Measurements from ENCODE around the gene KCNAB2. TPM values are rescaled to one million over a fixed set of nuclear protein-coding genes. Genes with fewer than 3 reads are reported as not detected.

KCNAB2 gene
- total RNA-seq, 1 donor from 2014 or later: 18.5 TPM

DNA sequence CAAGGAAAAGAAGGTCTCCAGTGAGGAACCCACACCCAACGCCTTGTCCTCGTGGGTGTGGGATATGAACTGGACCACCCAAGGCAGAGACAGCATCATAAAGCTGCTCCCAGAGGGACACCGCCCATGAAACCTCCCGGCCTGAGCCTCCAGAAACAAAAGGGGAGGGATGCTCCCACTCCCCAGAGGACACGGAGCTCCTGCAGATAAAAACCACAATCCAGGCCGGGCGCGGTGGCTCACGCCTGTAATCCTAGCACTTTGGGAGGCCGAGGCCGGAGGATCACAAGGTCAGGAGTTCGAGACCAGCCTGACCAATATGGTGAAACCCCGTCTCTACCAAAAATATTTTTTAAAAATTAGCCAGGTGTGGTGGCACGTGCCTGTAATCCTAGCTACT, 68.1 kb downstream of the KCNAB2 start:
- peak; percentile 12 for DNase-seq
- intact Hi-C loops (cut with micrococcal nuclease): no loop called here
- no peak for ATAC-seq

DNA sequence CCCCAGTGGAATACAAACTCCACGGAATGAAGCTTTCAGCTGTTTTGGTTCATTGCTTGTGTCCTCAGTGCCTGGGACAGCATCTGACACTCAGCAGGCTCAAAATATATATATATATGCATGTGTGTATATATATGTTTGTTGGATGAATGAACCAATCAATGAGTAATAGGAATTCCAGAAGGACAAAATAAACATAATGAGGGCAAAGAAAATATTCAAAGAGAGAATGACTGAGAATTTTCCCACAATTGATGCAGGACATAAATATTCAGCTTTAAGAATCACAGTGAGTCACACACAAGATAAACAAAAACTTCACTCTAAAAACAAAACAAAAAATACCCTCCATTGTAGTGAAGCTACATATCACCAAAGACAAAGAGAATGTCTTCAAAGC, 70.4 kb downstream of the KCNAB2 start:
- DNase-seq (no peak), ATAC-seq (no peak)
- intact Hi-C loops (cut with micrococcal nuclease): no loop called here

DNA sequence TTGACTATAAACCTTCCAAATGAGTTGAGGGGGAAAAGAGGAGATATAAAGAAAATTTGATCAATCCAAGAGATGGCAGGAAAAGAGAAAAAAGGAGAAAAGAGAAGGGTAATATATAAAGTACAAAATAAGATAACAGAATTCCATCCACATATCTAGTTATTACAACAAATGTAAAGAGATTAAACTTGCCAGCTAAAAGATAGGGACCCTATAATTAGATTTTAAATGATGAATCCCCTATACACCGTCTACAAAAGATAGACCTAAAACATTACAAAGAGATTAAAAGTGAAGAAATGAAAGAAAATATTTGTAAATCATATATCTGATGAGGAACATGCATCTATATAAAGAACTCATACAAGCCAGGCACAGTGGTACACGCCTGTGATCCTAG, 71.4 kb downstream of the KCNAB2 start:
- ATAC-seq: no peak
- intact Hi-C loops (cut with micrococcal nuclease): no loop called here

DNA sequence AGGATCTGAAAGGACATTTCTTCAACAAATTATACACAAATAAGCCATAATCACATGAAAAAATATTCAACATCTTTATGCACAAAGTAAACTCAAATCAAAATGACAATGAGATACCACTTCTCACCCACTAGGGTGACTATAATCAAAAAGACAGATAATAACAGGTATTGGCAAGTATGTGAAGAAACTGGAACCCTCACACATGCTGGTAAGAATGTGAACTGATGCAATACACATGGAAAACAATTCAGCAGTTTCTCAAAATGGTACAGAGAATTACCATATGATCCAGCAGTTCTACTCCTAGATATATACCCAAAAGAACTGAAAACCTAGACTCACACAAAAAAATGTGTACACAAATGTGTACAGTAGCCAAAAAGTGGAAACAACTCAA, 71.9 kb downstream of the KCNAB2 start:
- ATAC-seq (no peak), DNase-seq (no peak)
- intact Hi-C loops (cut with micrococcal nuclease): no loop called here

More for the DNA sequence above, 71.4 kb downstream of the KCNAB2 start:
- DNase-seq: no peak

DNA sequence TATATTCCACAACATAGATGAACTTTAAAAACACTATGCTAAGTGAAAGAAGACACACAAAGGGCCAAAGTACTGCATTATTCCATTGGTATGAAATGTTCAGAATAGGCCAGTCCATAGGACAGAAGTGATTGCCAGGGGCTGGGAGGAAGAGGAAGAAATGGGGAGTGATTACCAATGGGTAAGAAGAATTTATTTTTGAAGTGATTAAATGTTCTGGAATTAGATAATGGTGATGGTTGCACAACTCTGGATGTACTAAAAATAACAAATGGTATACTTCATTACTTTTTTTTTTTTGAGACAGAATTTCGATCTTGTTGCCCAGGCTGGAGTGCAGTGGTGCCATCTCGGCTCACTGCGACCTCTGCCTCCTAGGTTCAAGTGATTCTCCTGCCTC, 72.7 kb downstream of the KCNAB2 start:
- ATAC-seq (no peak), DNase-seq (no peak)
- intact Hi-C loops (cut with micrococcal nuclease): no loop called here

DNA sequence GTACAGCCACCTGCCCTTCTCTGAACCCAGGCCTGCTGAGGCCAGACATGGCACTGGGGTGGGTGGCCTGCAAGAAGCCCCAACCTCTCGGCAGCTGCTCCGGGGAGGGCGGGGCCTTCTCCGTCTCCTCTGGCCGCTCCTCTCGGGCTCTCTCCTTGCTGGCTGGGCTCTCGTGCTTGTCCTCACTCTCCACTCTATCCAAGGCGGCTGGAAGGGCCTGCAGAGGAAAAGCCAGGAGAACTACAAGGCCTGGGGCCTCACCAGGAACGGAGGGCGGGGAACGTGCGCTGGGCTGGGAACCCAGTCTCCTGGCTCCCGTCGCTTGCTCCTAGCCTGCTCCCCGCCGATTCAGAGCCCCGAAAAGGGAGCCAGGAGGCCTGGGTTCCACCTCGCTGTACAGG, 75.3 kb downstream of the KCNAB2 start:
- no peak for DNase-seq
- intact Hi-C loops (cut with micrococcal nuclease): no loop called here
- no peak for ATAC-seq

DNA sequence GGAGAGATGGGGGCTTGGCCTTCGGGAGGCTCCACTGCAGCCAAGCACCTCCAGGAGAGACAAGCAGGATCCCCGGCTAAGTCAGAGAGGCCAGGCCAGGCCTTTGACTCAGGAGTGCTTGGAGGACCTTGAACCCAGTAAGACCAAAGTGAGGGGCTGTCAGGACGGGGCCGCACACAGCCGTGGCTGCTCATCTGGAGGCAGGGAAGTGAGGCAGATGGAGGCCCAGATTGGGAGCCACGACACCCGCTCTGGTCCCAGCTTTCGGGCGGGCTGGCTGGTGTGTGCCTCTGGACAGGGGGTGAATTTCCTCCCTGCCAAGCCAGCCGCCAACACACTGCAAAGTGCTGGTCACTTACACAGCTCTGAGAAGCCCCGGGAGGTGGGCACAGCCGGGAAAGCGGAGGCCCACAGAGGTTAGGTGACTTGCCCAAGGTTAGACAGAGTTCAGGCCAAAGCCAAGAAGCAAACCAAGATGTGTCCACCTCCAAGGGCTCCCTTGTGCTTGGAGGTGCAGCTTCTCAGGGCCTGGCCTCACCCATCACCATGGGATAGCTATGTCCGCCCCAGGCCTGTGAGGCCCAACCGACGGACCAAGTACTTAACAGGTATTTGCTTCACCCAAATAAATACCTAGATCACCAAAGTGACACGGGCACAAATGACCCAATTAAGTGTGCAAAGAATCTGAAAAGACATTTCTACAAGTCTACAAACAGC, 76.1 kb downstream of the KCNAB2 start:
- ATAC-seq (no peak), DNase-seq (no peak)
- intact Hi-C loops (cut with micrococcal nuclease): no loop called here

DNA sequence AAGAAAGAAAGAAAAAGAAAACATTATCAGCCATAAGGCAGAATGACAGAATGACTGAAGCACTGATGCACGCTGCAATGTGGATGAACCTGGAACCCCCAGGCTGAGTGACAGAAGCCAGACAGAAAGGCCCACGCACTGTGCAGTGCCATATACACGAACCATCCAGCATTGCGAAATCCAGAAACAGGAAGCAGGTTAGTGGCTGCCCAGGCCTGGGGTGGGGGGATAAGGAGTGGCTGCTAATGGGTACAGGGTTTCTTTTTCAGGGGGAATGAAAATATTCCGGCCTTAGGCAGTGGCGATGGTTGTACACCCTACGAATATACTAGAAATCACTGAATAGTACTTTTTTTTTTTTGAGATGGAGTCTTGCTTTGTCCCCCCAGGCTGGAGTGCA, 77.4 kb downstream of the KCNAB2 start:
- intact Hi-C loops (cut with micrococcal nuclease): no loop called here
- DNase-seq (no peak), ATAC-seq (no peak)

DNA sequence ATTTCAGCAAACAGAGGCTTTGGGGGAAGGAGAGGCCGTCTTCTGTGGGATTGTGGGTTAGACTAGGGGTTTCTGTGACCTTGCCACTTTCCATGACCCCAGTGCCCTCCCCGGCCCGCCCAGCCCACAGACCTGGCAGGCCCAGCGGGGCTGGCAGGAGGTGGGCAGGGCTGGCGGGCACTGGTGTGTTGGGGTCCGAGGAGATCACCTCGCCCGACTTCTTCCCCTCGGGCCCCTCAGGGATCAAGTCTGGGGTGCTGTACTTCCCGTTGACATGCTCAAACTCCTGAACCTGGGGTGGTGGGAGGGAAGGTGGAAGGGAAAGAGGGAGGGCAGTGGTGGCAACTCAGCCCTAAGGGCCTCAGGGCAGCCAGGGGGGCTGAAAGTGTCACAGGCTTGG, 78.1 kb downstream of the KCNAB2 start:
- intact Hi-C loops (cut with micrococcal nuclease): no loop called here
- no peak for ATAC-seq

DNA sequence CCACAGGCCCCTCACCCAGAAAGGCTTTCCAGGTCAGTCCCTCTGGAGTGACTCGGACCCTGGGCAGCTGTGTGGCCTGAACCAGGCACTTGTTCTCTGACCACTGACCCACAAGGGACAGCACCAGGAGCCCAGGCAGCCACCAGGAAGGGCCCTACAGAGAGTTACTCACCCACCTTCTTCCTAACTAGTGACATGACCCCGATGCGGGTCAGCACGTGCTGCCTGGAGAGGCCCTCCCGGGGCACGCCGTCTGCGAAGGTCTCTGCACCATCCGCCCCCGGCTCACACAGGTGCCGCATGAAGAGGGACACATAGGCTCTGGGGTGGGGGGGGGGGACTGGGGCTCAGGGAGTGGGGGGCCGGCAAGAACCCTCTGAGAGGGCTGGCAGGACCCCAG, 78.7 kb downstream of the KCNAB2 start:
- DNase-seq: no peak
- no peak for ATAC-seq
- intact Hi-C loops (cut with micrococcal nuclease): no loop called here

More for the DNA sequence above, 78.1 kb downstream of the KCNAB2 start:
- DNase-seq: no peak

DNA sequence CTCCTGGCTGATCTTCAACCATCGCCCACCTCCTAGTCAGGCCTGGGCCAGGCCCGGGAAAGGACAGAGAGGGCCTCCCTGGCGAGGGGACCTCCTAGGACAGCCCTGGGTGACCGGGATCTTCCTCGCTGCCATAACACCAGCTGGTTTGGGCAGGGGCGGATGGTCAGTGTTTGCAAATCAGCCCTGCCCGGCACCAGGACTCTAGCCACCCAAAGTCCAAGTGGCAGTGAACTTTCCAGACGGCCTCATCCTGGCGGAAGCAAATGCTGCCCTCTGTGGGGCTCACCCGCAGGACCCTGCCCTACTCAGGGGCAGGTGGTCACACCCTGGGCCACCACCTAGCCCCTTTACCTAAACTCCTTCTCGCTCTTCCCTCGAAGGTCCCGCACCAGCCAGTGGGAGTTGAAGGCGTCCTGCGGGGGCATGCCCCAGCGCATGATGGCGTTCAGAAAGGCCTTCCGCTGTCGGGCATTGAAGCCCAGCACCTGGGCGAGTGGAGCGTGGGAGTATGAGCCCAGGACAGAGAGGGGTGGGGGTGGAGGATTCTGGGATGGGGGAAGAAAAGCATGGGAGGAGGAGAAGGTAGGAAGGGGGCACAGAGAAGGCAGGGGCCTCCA, 79.2 kb downstream of the KCNAB2 start:
- DNase-seq: no peak
- intact Hi-C loops (cut with micrococcal nuclease): no loop called here
- ATAC-seq: no peak

DNA sequence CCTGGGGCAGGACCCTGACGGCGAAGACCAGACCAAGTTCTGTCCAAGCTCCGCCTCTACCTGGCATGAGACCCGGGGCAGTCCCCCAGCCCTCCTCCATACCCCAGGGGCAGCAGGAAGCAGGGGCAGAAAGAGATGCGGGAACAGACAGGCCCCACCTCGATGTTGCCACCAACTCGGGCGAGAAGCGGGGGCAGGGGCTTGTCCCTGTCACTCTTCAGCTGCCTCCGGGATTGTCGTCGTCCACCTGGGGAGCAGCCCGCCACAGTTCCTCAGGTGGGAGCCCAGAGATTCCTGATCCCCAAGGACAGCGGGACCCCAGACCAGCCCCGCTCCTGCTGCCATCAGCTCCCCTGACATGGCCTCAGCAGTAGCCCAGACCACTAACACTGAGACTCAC, 79.7 kb downstream of the KCNAB2 start:
- intact Hi-C loops (cut with micrococcal nuclease): no loop called here
- DNase-seq (no peak), ATAC-seq (no peak)

DNA sequence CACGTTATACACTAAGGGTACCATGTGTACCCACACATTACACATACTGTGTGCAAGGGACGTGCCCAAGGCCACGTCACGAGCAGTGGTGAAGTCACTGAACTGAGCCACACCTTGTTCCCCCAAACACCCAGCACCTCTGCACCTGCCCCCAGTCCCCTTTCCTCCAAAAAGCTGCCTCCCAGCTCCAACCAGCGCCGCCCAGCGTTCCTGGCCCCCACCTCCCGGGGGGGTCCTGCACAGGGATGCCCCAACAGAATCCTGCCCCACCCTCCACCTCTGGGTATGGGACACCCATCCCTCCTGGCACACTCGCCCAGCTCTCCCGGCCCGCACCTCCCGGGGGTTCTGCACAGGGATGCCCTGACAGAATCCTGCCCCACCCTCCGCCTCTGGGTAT, 80.3 kb downstream of the KCNAB2 start:
- ATAC-seq (no peak), DNase-seq (no peak)

DNA sequence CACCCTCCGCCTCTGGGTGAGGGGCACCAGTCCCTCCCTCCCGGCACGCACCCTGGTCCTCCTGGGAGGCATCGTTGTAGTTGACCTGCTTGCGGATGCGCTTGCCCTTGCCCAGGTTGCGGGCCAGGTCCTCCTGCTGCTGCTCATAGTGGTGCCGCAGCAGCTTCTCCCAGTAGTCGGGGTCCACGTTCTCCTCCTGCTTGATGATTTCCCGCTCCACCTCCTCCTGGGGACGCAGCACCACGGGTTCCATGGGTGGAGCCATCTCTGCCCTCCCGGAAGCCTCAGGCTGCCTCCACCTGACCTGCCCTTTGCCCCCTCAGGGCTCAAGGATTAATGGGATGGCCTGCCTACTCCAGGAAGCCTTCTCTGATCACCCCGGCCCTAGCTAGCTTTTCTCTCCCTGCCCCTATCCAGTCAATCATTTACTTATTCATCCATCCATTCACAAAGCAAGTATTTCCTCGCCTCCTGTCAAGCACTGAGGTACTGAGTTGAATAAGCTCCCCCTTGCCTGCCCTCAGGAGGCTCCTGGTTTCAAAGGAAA, 80.9 kb downstream of the KCNAB2 start:
- DNase-seq (no peak), ATAC-seq (no peak)
- intact Hi-C loops (cut with micrococcal nuclease): no loop called here

More for the DNA sequence above, 80.3 kb downstream of the KCNAB2 start:
- intact Hi-C loops (cut with micrococcal nuclease): no loop called here

DNA sequence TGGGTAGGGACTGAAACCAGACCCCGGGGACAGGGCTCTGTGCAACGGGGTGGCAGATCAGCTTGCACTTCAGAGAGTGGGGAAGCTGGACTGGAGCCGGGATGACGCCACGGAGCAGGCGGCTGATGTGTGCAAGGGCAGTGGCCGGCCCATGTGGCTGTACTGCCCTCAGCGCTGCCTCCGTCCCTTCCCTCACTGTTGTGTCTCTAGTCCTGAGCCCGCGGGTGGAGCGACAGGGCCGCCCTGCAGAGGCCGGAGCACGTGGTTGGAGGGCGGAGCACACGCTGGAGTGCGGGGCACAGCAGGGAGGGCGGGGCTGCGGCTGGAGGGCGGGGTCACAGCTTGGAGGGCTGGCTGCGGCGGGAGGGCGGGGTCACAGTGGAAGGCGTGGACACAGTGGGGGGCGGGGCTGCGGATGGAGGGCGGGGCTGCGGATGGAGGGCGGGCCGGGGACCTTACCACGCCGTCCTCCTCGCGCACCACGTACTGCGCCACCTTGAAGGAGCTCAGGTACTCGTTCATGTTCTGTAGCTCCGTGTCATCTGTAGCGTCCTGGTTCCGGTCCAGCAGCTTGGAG, 82.0 kb downstream of the KCNAB2 start:
- ATAC-seq (peak; percentile 96), DNase-seq (peak; percentile 84)
- intact Hi-C loops (cut with micrococcal nuclease): no loop called here

DNA sequence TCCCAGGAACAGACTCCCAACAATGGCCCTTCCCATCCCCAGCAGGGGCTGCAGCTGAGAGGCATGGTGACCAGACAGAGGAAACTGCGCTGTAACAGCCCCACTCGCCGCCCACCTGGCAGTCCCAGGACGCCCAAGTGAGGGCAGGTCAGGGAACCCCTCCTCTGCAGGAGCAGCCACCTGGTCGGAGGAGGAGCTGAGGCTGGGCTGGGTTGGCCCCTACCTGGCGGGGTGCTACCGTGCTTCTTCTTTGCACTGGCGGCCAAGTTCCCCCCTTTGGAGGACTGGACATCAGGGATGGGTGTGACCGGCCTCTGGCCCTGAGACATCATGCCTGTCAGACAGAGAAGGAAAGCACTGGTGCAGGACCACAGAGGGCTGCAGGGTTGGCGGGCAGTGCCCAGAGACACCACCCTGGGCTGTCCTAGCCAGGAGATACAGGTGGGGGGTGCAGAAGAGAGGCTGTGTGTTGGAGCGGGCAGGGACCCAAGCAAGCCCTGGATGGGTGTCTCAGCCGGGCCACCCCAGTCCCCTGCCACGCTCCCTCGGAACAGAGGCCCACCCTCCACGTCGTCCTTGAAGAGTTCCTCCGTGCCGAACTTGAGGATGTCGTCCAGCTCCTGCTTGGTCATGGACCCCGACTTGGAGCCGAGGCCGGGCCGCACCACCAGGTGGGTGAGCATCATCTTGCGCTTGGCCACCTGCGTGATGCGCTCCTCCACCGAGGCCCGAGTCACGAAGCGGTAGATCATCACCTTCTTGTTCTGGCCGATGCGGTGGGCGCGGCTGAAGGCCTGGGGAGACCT, 82.8 kb downstream of the KCNAB2 start:
- intact Hi-C loops (cut with micrococcal nuclease): no loop called here
- ATAC-seq: no peak
- DNase-seq: no peak

DNA sequence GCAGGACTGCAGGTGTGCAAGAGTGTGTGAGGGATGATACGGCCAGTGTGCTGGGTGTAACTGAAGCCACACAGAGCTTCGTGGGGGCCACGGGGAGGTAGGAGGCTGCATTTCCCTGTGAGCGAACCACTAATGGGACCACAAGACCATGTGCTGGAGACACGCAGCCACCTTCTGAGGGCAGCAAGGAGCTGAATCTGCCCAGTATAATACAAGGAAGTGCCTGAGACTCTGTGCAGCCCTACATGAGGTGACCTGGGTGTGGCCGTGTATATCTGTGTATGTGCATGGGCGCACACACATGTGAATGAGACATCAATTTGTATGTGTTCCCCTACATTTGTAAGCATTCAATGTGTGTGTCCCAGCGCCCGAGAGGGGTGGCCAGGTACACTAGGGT, 83.6 kb downstream of the KCNAB2 start:
- DNase-seq (no peak), ATAC-seq (no peak)
- intact Hi-C loops (cut with micrococcal nuclease): no loop called here

DNA sequence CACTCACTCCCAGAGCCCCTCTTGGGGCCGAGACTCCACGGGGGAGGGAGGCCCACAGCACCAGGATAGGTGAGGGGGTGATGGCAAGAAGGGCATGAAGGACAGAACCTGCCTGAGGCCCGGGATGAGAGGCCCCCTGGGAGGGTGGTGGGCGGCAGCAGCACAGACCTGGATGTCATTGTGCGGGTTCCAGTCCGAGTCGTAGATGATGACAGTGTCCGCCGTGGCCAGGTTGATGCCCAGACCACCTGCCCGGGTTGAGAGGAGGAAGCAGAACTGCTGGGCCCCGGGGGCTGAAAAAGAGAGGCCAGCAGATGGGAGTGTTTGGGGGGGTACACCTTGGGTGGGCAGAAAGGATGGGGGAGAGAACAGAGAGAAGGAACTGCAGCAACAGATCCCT, 84.3 kb downstream of the KCNAB2 start:
- DNase-seq: no peak
- intact Hi-C loops (cut with micrococcal nuclease): no loop called here
- ATAC-seq: no peak

DNA sequence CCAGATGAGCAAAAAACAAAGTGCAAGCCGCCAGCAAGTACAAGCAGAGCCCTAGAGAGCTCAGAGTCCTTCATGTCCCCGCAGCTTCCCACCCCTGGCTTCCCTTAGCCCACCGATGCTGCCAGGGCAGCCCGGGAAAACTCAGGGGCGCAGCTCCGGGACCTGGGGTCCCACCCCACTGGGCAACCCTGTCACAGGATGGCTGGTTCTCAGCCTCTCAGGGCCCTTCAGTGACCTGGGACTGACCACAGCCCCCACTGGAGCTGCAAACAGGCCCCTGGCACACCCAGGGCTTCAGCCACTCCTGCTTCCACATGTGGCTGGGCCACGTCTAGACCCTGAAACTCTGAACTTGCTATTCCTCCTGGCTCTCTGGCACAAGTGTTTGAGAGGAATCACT, 84.9 kb downstream of the KCNAB2 start:
- ATAC-seq (no peak), DNase-seq (no peak)
- intact Hi-C loops (cut with micrococcal nuclease): no loop called here

DNA sequence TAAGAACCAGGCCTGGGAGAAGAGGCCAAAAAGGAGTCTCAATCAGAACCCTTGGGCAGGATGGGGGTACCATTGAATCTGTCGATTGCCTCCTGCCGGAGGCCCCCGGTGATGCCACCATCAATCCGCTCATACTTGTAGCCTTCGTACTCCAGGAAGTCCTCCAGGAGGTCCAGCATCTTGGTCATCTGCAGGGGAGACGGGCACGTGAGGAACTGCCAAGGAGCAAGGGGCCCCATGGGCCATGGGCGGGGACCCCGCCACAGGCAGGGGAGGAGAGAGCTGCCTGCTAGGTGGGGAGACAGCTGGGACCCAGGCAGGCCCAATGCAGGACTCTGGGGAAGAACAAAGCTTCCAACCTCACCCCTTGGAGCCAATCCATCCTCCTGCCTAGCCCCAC, 85.9 kb downstream of the KCNAB2 start:
- DNase-seq: no peak
- no peak for ATAC-seq
- intact Hi-C loops (cut with micrococcal nuclease): no loop called here
